Measurements from ENCODE around the gene RNF41.
A peak's percentile ranks its signal among the peaks of the same experiment; 100 is the strongest.

Gene RNF41

GRCh38 chr12:56224954-56225353, 3.2 kb upstream of the RNF41 start:
- TF ChIP-seq POLR2A (IDR thresholded peaks at IDR 0.05; ENCODE audit: extremely low read depth, insufficient read length) (no peak), CTCF (IDR thresholded peaks at IDR 0.05; ENCODE audit: low read depth, low read length) (no peak), MAX (IDR thresholded peaks at IDR 0.05; ENCODE audit: low read depth, low read length) (no peak), MYC (IDR thresholded peaks at IDR 0.05; ENCODE audit: low read depth, low read length) (no peak)
- H3K4me3 ChIP-seq (ENCODE audit: low read depth, low read length): peak overlapping the region; percentile 92

GRCh38 chr12:56224102-56224701, 2.5 kb upstream of the RNF41 start, which contains the start of gene NABP2:
Gene NABP2 (plus strand): TSS chr12:56224342. CDS start chr12:56224857, 515 bp downstream.
- H3K4me3 ChIP-seq (ENCODE audit: low read depth, low read length): peak within 1 kb of the TSS; percentile 92
- peak; percentile 99 for DNase-seq (ENCODE audit: low read depth)
- TF ChIP-seq MAX (IDR thresholded peaks at IDR 0.05; ENCODE audit: low read depth, low read length) (peak; percentile 70), POLR2A (IDR thresholded peaks at IDR 0.05; ENCODE audit: extremely low read depth, insufficient read length) (no peak), CTCF (IDR thresholded peaks at IDR 0.05; ENCODE audit: low read depth, low read length) (peak; percentile 66), MYC (IDR thresholded peaks at IDR 0.05; ENCODE audit: low read depth, low read length) (peak; percentile 79)

More at GRCh38 chr12:56224954-56225353, 3.2 kb upstream of the RNF41 start:
- no peak for DNase-seq (ENCODE audit: low read depth)

- peak overlapping the region; percentile 38 for H3K4me3 ChIP-seq (ENCODE audit: low read depth, low read length)
- TF ChIP-seq MAX (IDR thresholded peaks at IDR 0.05; ENCODE audit: low read depth, low read length) (no peak), CTCF (IDR thresholded peaks at IDR 0.05; ENCODE audit: low read depth, low read length) (no peak)
- no peak for DNase-seq (ENCODE audit: low read depth)
Measured at GRCh38 chr12:56223571-56224101, 1.9 kb upstream of the RNF41 start.

GRCh38 chr12:56222531-56222895, 791 bp upstream of the RNF41 start:
- no peak for TF ChIP-seq CTCF (IDR thresholded peaks at IDR 0.05; ENCODE audit: low read depth, low read length)
- TF ChIP-seq MAX (IDR thresholded peaks at IDR 0.05; ENCODE audit: low read depth, low read length): no peak
- no peak for TF ChIP-seq MYC (IDR thresholded peaks at IDR 0.05; ENCODE audit: low read depth, low read length)
- no peak for TF ChIP-seq POLR2A (IDR thresholded peaks at IDR 0.05; ENCODE audit: extremely low read depth, insufficient read length)
- DNase-seq (ENCODE audit: low read depth): no peak

GRCh38 chr12:56221232-56221756, 428 bp downstream of the RNF41 start:
- DNase-seq (ENCODE audit: low read depth): no peak
- peak overlapping the region; percentile 85 for H3K4me3 ChIP-seq (ENCODE audit: low read depth, low read length)
- TF ChIP-seq MYC (IDR thresholded peaks at IDR 0.05; ENCODE audit: low read depth, low read length) (no peak), MAX (IDR thresholded peaks at IDR 0.05; ENCODE audit: low read depth, low read length) (no peak), POLR2A (IDR thresholded peaks at IDR 0.05; ENCODE audit: extremely low read depth, insufficient read length) (no peak), CTCF (IDR thresholded peaks at IDR 0.05; ENCODE audit: low read depth, low read length) (no peak)

More at GRCh38 chr12:56222531-56222895, 791 bp upstream of the RNF41 start:
- H3K4me3 ChIP-seq (ENCODE audit: low read depth, low read length): peak overlapping the region; percentile 85
